IMR-90 (cell line): ENCODE results near the gene PRRT2. TPM values are rescaled to one million over a fixed set of nuclear protein-coding genes. Genes with fewer than 3 reads are reported as not detected.

Experiments used
- ATAC-seq: fragments of 200-7000 bp; cut with Tn5 transposase; 2 replicates; pipeline ENCODE4 v1.9.1; 2020; ENCODE audit warnings: low read depth, mild to moderate bottlenecking, moderate library complexity
- BruUV-seq: library from RNA; stranded (reverse); fragments of 400-500 nt; replicated peaks from 2 replicates; lab custom pipeline; 2021; lab: Mats Ljungman, UMichigan
- CTCF ChIA-PET: fragments of 300-600 bp; formaldehyde crosslinking; extraction: SDS; loops from one replicate; lab custom pipeline; 2021; ENCODE audit warnings: antibody characterized with exemption; lab: Yijun Ruan, JAX
- POLR2A ChIA-PET: fragments of 300-600 bp; sonication (Branson Sonifier 250); formaldehyde crosslinking; loops from one replicate; lab custom pipeline; 2022; ENCODE audit warnings: antibody characterized with exemption; ENCODE audit not compliant: unreplicated experiment; lab: Charles Lee
- DNase-seq: peaks from one replicate; pipeline ENCODE4 v3.0.0; 2013
- H2AFZ ChIP-seq: replicated peaks from 2 replicates; pipeline ENCODE3; 2013; ENCODE audit warnings: low read length, mild to moderate bottlenecking; ENCODE audit not compliant: poor library complexity
- H2AK5ac ChIP-seq: 2 replicates; pipeline ENCODE4 v1.6.1; 2013; ENCODE audit warnings: low read depth, low read length, inconsistent platforms
- H2AK9ac ChIP-seq: replicated peaks from 2 replicates; pipeline ENCODE3; 2013; ENCODE audit warnings: mild to moderate bottlenecking, low read depth, low read length, moderate library complexity; ENCODE audit not compliant: poor library complexity
- H2BK120ac ChIP-seq: 2 replicates; pipeline ENCODE4 v1.6.1; 2013; ENCODE audit warnings: low read depth, low read length, inconsistent platforms
- H2BK15ac ChIP-seq: 3 replicates; pipeline ENCODE4 v1.6.1; 2013; ENCODE audit warnings: low read depth, low read length, inconsistent platforms
- H2BK20ac ChIP-seq: 2 replicates; pipeline ENCODE4 v1.6.1; 2013; ENCODE audit warnings: low read depth, mild to moderate bottlenecking, inconsistent platforms, low read length, moderate library complexity
- H2BK5ac ChIP-seq: 2 replicates; pipeline ENCODE4 v1.6.1; 2013; ENCODE audit warnings: mild to moderate bottlenecking, low read depth, low read length, inconsistent platforms; ENCODE audit not compliant: poor library complexity, severe bottlenecking
- H3K14ac ChIP-seq: replicated peaks from 2 replicates; pipeline ENCODE4 v1.6.1; 2013; ENCODE audit warnings: low read depth, low read length, inconsistent platforms
- H3K18ac ChIP-seq: 2 replicates; pipeline ENCODE4 v1.6.1; 2013; ENCODE audit warnings: low read depth, low read length, control low read depth
- H3K23ac ChIP-seq: 2 replicates; pipeline ENCODE4 v1.6.1; 2013; ENCODE audit warnings: low read depth, low read length, inconsistent platforms
- H3K27ac ChIP-seq: 2 replicates; pipeline ENCODE4 v1.5.1; 2013; ENCODE audit warnings: mild to moderate bottlenecking, control low read depth, low read length; ENCODE audit not compliant: insufficient read depth
- H3K27me3 ChIP-seq: 2 replicates; pipeline ENCODE4 v1.6.1; 2013; ENCODE audit warnings: low read length; ENCODE audit not compliant: control insufficient read depth, insufficient read depth
- H3K36me3 ChIP-seq: 2 replicates; pipeline ENCODE4 v1.6.1; 2013; ENCODE audit warnings: low read length, mixed read lengths; ENCODE audit not compliant: control insufficient read depth, insufficient read depth
- H3K4ac ChIP-seq: 2 replicates; pipeline ENCODE4 v1.6.1; 2013; ENCODE audit warnings: low read depth, low read length, inconsistent platforms
- H3K4me1 ChIP-seq: 2 replicates; pipeline ENCODE4 v1.6.1; 2013; ENCODE audit warnings: low read length, mixed read lengths; ENCODE audit not compliant: control insufficient read depth, insufficient read depth
- H3K4me2 ChIP-seq: 2 replicates; pipeline ENCODE4 v1.6.1; 2013; ENCODE audit warnings: low read depth, mild to moderate bottlenecking, control low read depth, low read length, moderate library complexity
- H3K4me3 ChIP-seq: 2 replicates; pipeline ENCODE4 v1.5.1; 2013; ENCODE audit warnings: low read depth, mild to moderate bottlenecking, control low read depth, low read length, moderate library complexity; ENCODE audit not compliant: insufficient read depth
- H3K56ac ChIP-seq: 2 replicates; pipeline ENCODE4 v1.6.1; 2013; ENCODE audit warnings: low read length, inconsistent platforms; ENCODE audit not compliant: insufficient read depth; ENCODE audit errors: extremely low read depth
- H3K79me1 ChIP-seq, 2 experiments: 2 replicates each; pipeline ENCODE4 v1.6.1; 2013; ENCODE audit warnings: low read length in 2 of 2, inconsistent platforms in 1 of 2, low read depth in 1 of 2
- H3K9ac ChIP-seq: 2 replicates; pipeline ENCODE4 v1.6.1; 2013; ENCODE audit warnings: low read depth, low read length, control low read depth
- H3K9me1 ChIP-seq: 2 replicates; pipeline ENCODE4 v1.6.1; 2013; ENCODE audit warnings: low read length, inconsistent platforms; ENCODE audit not compliant: insufficient read depth
- H3K9me3 ChIP-seq: 2 replicates; pipeline ENCODE4 v1.6.1; 2013; ENCODE audit warnings: low read length; ENCODE audit not compliant: control insufficient read depth, insufficient read depth
- H4K20me1 ChIP-seq: 2 replicates; pipeline ENCODE4 v1.6.1; 2013; ENCODE audit warnings: low read length, inconsistent platforms; ENCODE audit not compliant: insufficient read depth
- H4K5ac ChIP-seq: 2 replicates; pipeline ENCODE4 v1.6.1; 2013; ENCODE audit warnings: mild to moderate bottlenecking, low read depth, low read length, control low read depth
- H4K8ac ChIP-seq, 2 experiments: 2 replicates each; pipeline ENCODE4 v1.6.1; 2013; ENCODE audit warnings: low read depth in 2 of 2, low read length in 2 of 2, control low read depth in 1 of 2, inconsistent platforms in 1 of 2
- H4K91ac ChIP-seq: 2 replicates; pipeline ENCODE4 v1.6.1; 2013; ENCODE audit warnings: low read depth, low read length, inconsistent platforms; ENCODE audit not compliant: insufficient read depth
- BHLHE40 ChIP-seq: fragments of 150-350 bp; IDR thresholded peaks from 2 replicates; pipeline ENCODE4 v1.6.1; 2016; ENCODE audit warnings: mild to moderate bottlenecking, low read depth, low read length
- CTCF ChIP-seq: conservative IDR thresholded peaks from 2 replicates; pipeline ENCODE4 v1.5.1; 2012; ENCODE audit warnings: mild to moderate bottlenecking, low read depth, low read length, improper control_type of control experiment
- ELK1 ChIP-seq: fragments of 150-350 bp; IDR thresholded peaks from 2 replicates; pipeline ENCODE4 v1.6.1; 2016; ENCODE audit warnings: low read depth, mild to moderate bottlenecking, low read length, moderate library complexity, borderline replicate concordance
- FOS ChIP-seq: fragments of 150-350 bp; IDR thresholded peaks from 2 replicates; pipeline ENCODE4 v1.6.1; 2016; ENCODE audit warnings: low read depth, low read length
- MAFK ChIP-seq: IDR thresholded peaks from 2 replicates; pipeline ENCODE4 v1.6.1; 2012; ENCODE audit warnings: low read depth, low read length, improper control_type of control experiment
- MAZ ChIP-seq: IDR thresholded peaks from 2 replicates; pipeline ENCODE4 v1.6.1; 2012; ENCODE audit warnings: low read depth, mild to moderate bottlenecking, low read length, improper control_type of control experiment, moderate library complexity, borderline replicate concordance
- NFE2L2 ChIP-seq: fragments of 150-350 bp; IDR thresholded peaks from 2 replicates; pipeline ENCODE4 v1.6.1; 2016; ENCODE audit warnings: low read depth, mild to moderate bottlenecking, low read length
- POLR2A ChIP-seq: IDR thresholded peaks from 2 replicates; pipeline ENCODE4 v1.6.1; 2012; ENCODE audit warnings: mild to moderate bottlenecking, low read depth, low read length
- RAD21 ChIP-seq: IDR thresholded peaks from 2 replicates; pipeline ENCODE4 v1.6.1; 2012; ENCODE audit warnings: low read length, improper control_type of control experiment
- RCOR1 ChIP-seq: IDR thresholded peaks from 2 replicates; pipeline ENCODE4 v1.6.1; 2012; ENCODE audit warnings: mild to moderate bottlenecking, low read length, improper control_type of control experiment; ENCODE audit not compliant: insufficient replicate concordance
- RFX5 ChIP-seq: IDR thresholded peaks from 2 replicates; pipeline ENCODE4 v1.8.0; 2012; ENCODE audit warnings: low read depth, mild to moderate bottlenecking, low read length, moderate library complexity
- USF2 ChIP-seq: fragments of 150-350 bp; IDR thresholded peaks from 2 replicates; pipeline ENCODE4 v1.6.1; 2017; ENCODE audit warnings: mild to moderate bottlenecking, antibody characterized with exemption, low read length, low read depth
- WGBS, 2 experiments: methylation state at CpG; one replicate each; pipeline versions ENCODE4 v1.1.5 to v1.1.7; 2013; ENCODE audit warnings: missing lambda C conversion rate in 2 of 2; ENCODE audit not compliant: insufficient read length in 1 of 2; ENCODE audit errors: extremely low coverage in 2 of 2; 5-methylcytosine and 5-hydroxymethylcytosine counted together
- dilution Hi-C: fragments of 300-500 bp; cut with HindIII; formaldehyde crosslinking; loops from one replicate; pipeline ENCODE4 v1.14.3; 2018; ENCODE audit warnings: low sequenced_read_pairs; ENCODE audit not compliant: unreplicated experiment
- in situ Hi-C: fragments of 300-500 bp; cut with MboI; formaldehyde crosslinking; loops from 3 replicates; pipeline ENCODE4 v1.14.3; 2019; ENCODE audit warnings: low sequenced_read_pairs, inconsistent platforms, mixed read lengths
- intact Hi-C: fragments of 100-400 bp; cut with micrococcal nuclease; formaldehyde crosslinking; loops from 2 replicates; pipeline ENCODE4 v1.10.0; 2022
- polyA plus RNA-seq, 3 experiments: library from polyadenylated mRNA; depleted of rRNA; stranded (reverse); fragments of >200 nt; gene quantifications; 2 replicates each; pipeline ENCODE4 v1.2.3, GENCODE V29; 2012; ENCODE audit warnings: low replicate concordance in 1 of 3
- total RNA-seq: library from RNA; depleted of rRNA; stranded (reverse); fragments of >200 nt; gene quantifications from 2 replicates; pipeline ENCODE4 v1.2.3, GENCODE V29; 2012

The PRRT2 gene
- total and polyA plus RNA-seq, 2 of the 4 experiments (the other 2 are of a cell fraction) = 0.90 to 10.5 TPM

- no peaks in the 10 kb centered on the region for H3K9me3 ChIP-seq
- whole genome bisulfite sequencing, 2 experiments = 80% methylated on average over 1 of the region's 5 CpGs; no CpG with 5 or more reads in 1 of the 2 experiments
- POLR2A ChIA-PET = no interaction called here
Measured at GRCh38 chr16:29854520-29855100, 42.6 kb downstream of the PRRT2 start.

More at GRCh38 chr16:29854520-29855100, 42.6 kb downstream of the PRRT2 start:
- Histone ChIP-seq H2AK5ac (no peak overlapping the region), H3K4me3 (no peak overlapping the region), H3K27me3 (no peaks in the 10 kb centered on the region), H3K79me1 (peaks cover 0 to 4% of the 10 kb centered on the region in 2 experiments; a peak in 1 of 4 replicates), H3K27ac (no peak overlapping the region), H2BK5ac (no peak overlapping the region), H3K56ac (no peak overlapping the region), H3K4me2 (no peak overlapping the region), H3K4ac (no peak overlapping the region), H3K23ac (peak overlapping the region; percentile 4; the same call in 1 of the 2 replicates), H3K14ac (no peak overlapping the region), H2BK20ac (no peak overlapping the region), H4K91ac (no peak overlapping the region), H3K9ac (no peak overlapping the region), H2AK9ac (no peak overlapping the region), H2AFZ (no peak overlapping the region), H3K9me1 (peaks cover 3% of the 10 kb centered on the region; the same call in 1 of the 2 replicates), H3K18ac (no peak overlapping the region), H4K20me1 (no peaks in the 10 kb centered on the region), H4K5ac (no peak overlapping the region), H2BK120ac (no peak overlapping the region), H4K8ac (no peak overlapping the region), H3K4me1 (peaks cover 2% of the 10 kb centered on the region; the same call in 1 of the 2 replicates), H3K36me3 (peaks cover 17% of the 10 kb centered on the region), H2BK15ac (no peak overlapping the region)
- no peak for DNase-seq
- ATAC-seq = no peak
- BruUV-seq = no TSS peak
- intact Hi-C loops = no loop called here
- TF ChIP-seq BHLHE40 (no peak), MAFK (no peak), ELK1 (no peak), NFE2L2 (no peak), CTCF (no peak), RCOR1 (no peak), MAZ (no peak), FOS (no peak), RFX5 (no peak), USF2 (no peak), RAD21 (no peak), POLR2A (no peak)
- in situ Hi-C loops = no loop called here
- dilution Hi-C loops = no loop called here
- CTCF ChIA-PET = no interaction called here
